WTC11 (cell line): Measurements from ENCODE around the gene CTNNA3. TPM values are rescaled to one million over a fixed set of nuclear protein-coding genes. Genes with fewer than 3 reads are reported as not detected.
A peak's percentile ranks its signal among the peaks of the same experiment; 100 is the strongest.

Experiments used
- ATAC-seq: fragments of 200-7000 bp; cut with Tn5 transposase; 2 replicates; pipeline ENCODE4 v1.10.0; 2021; ENCODE audit warnings: mild to moderate bottlenecking, moderate library complexity
- CTCF ChIA-PET: fragments of 300-600 bp; sonication (Branson Sonifier 250); formaldehyde crosslinking; loops from one replicate; lab custom pipeline; 2021; ENCODE audit warnings: antibody characterized with exemption; lab: Charles Lee
- POLR2A ChIA-PET: fragments of 350-600 bp; sonication (Branson Sonifier 250); formaldehyde crosslinking; loops from one replicate; lab custom pipeline; 2021; ENCODE audit warnings: antibody characterized with exemption; lab: Charles Lee
- DNase-seq: peaks from one replicate; pipeline ENCODE4 v3.0.0; 2021; ENCODE audit warnings: low spot score
- H3K27ac Mint-ChIP-seq: 2 replicates; pipeline ENCODE4 v1.8.0; 2021; ENCODE audit warnings: mixed read lengths
- H3K27me3 Mint-ChIP-seq: 2 replicates; pipeline ENCODE4 v1.8.0; 2021; ENCODE audit warnings: low read depth, mild to moderate bottlenecking, moderate library complexity, mixed read lengths
- H3K36me3 Mint-ChIP-seq: 2 replicates; pipeline ENCODE4 v1.8.0; 2021; ENCODE audit warnings: mixed read lengths
- H3K4me1 Mint-ChIP-seq: 2 replicates; pipeline ENCODE4 v1.8.0; 2022; ENCODE audit warnings: mixed read lengths
- H3K4me3 Mint-ChIP-seq: 2 replicates; pipeline ENCODE4 v1.8.0; 2021; ENCODE audit warnings: mild to moderate bottlenecking, moderate library complexity, mixed read lengths
- H3K9me3 Mint-ChIP-seq: 2 replicates; pipeline ENCODE4 v1.8.0; 2021; ENCODE audit warnings: mixed read lengths
- AR ChIP-seq: fragments of 250-450 bp; sonication (Bioruptor Pico); IDR thresholded peaks from 2 replicates; pipeline ENCODE4 v1.9.0; 2021; ENCODE audit warnings: mild to moderate bottlenecking
- ARID4B ChIP-seq: sonication (generic); formaldehyde crosslinking; IDR thresholded peaks from 2 replicates; pipeline ENCODE4 v1.8.0; 2023; ENCODE audit warnings: missing genetic modification reagents, mild to moderate bottlenecking, borderline replicate concordance
- CTCF ChIP-seq: fragments of 200-600 bp; IDR thresholded peaks from 2 replicates; pipeline ENCODE4 v1.8.0; 2022; ENCODE audit warnings: antibody characterized with exemption
- EMX1 ChIP-seq: fragments of 250-450 bp; sonication (Bioruptor Pico); IDR thresholded peaks from 2 replicates; pipeline ENCODE4 v1.8.0; 2021; ENCODE audit warnings: mild to moderate bottlenecking
- IRF1 ChIP-seq: sonication (generic); formaldehyde crosslinking; IDR thresholded peaks from 2 replicates; pipeline ENCODE4 v1.8.0; 2023; ENCODE audit warnings: missing genetic modification reagents
- MAX ChIP-seq: sonication (generic); formaldehyde crosslinking; IDR thresholded peaks from 2 replicates; pipeline ENCODE4 v1.8.0; 2022; ENCODE audit warnings: mild to moderate bottlenecking, missing genetic modification reagents
- MYBL2 ChIP-seq: sonication (generic); formaldehyde crosslinking; IDR thresholded peaks from 2 replicates; pipeline ENCODE4 v1.8.1; 2023; ENCODE audit warnings: mild to moderate bottlenecking, moderate library complexity, missing genetic modification reagents
- RORB ChIP-seq: fragments of 250-450 bp; sonication (Bioruptor Pico); IDR thresholded peaks from 2 replicates; pipeline ENCODE4 v1.9.0; 2021; ENCODE audit warnings: mild to moderate bottlenecking
- SMAD3 ChIP-seq: sonication (generic); formaldehyde crosslinking; IDR thresholded peaks from 2 replicates; pipeline ENCODE4 v1.8.0; 2022; ENCODE audit warnings: missing genetic modification reagents, mild to moderate bottlenecking, borderline replicate concordance
- SOX15 ChIP-seq: fragments of 250-450 bp; sonication (Bioruptor Pico); IDR thresholded peaks from 2 replicates; pipeline ENCODE4 v1.9.0; 2021; ENCODE audit warnings: mild to moderate bottlenecking
- TP53 ChIP-seq: sonication (generic); formaldehyde crosslinking; IDR thresholded peaks from 2 replicates; pipeline ENCODE4 v1.8.1; 2023; ENCODE audit warnings: mild to moderate bottlenecking, missing genetic modification reagents
- USF1 ChIP-seq: sonication (generic); formaldehyde crosslinking; IDR thresholded peaks from 2 replicates; pipeline ENCODE4 v1.8.0; 2022; ENCODE audit warnings: mild to moderate bottlenecking, missing genetic modification reagents
- ZNF138 ChIP-seq: sonication (generic); formaldehyde crosslinking; conservative IDR thresholded peaks from 2 replicates; pipeline ENCODE4 v1.8.1; 2022; ENCODE audit warnings: mild to moderate bottlenecking, moderate library complexity, missing genetic modification reagents
- ZNF232 ChIP-seq: sonication (generic); formaldehyde crosslinking; IDR thresholded peaks from 2 replicates; pipeline ENCODE4 v1.8.0; 2022; ENCODE audit warnings: mild to moderate bottlenecking, missing genetic modification reagents
- ZNF416 ChIP-seq: fragments of 250-450 bp; sonication (Bioruptor Pico); IDR thresholded peaks from 2 replicates; pipeline ENCODE4 v1.9.0; 2021; ENCODE audit warnings: mild to moderate bottlenecking, inconsistent platforms
- ZNF532 ChIP-seq: fragments of 250-450 bp; sonication (Bioruptor Pico); IDR thresholded peaks from 2 replicates; pipeline ENCODE4 v1.9.0; 2021; ENCODE audit warnings: mild to moderate bottlenecking, borderline replicate concordance
- total RNA-seq: library from RNA; stranded (reverse); gene quantifications from 3 replicates; pipeline ENCODE4 v1.2.3, GENCODE V29; 2021

CTNNA3 gene
- total RNA-seq, 1 experiment from 2014 or later = 6.1 TPM

- ATAC-seq = peak; percentile 87
- TF ChIP-seq CTCF (peak; percentile 50), IRF1 (no peak)
- TF ChIP-seq, all 79 proteins: peak for 1
- peaks cover 24% of the 10 kb centered on the region for H3K36me3 Mint-ChIP-seq
- H3K9me3 Mint-ChIP-seq = peaks cover 27% of the 10 kb centered on the region
- peaks cover 4% of the 10 kb centered on the region for H3K4me1 Mint-ChIP-seq
- no peak overlapping the region for H3K4me3 Mint-ChIP-seq
- no peak overlapping the region for H3K27ac Mint-ChIP-seq
- peaks cover 5% of the 10 kb centered on the region; the same call in 1 of the 2 replicates for H3K27me3 Mint-ChIP-seq
- ChIA-PET CTCF (interaction anchor here (0.6 to 4.5 kb wide), 22 partner anchors 9 to 279 kb away, joined by 3 to 48 read pairs (median 4); no protein-coding TSS in a partner anchor), POLR2A (interaction anchor here (0.6 to 1.5 kb wide), 2 partner anchors 82 to 594 kb away, joined by 3 read pairs; no protein-coding TSS in a partner anchor)
- DNase-seq = no peak
These were observed 1.7 kb upstream of the CTNNA3 start for GRCh38 chr10:67697724-67698131.

- DNase-seq (no peak), ATAC-seq (no peak)
- Mint-ChIP-seq H3K27me3 (no peaks in the 10 kb centered on the region; the same call in 1 of the 2 replicates), H3K4me1 (peaks cover 4% of the 10 kb centered on the region), H3K4me3 (no peak overlapping the region), H3K27ac (no peak overlapping the region), H3K9me3 (peaks cover 23% of the 10 kb centered on the region), H3K36me3 (peaks cover 24% of the 10 kb centered on the region)
- ChIA-PET CTCF (interaction anchor here (1.0 to 4.5 kb wide), 11 partner anchors 27 to 153 kb away, joined by 3 to 48 read pairs (median 4); no protein-coding TSS in a partner anchor), POLR2A (interaction anchor here (1.5 kb wide), 1 partner anchor 83 kb away, joined by 3 read pairs; no protein-coding TSS in a partner anchor)
- TF ChIP-seq RORB (CRISPR knock-in tag) (no peak), EMX1 (no peak), USF1 (CRISPR knock-in tag) (no peak), AR (no peak), SOX15 (CRISPR knock-in tag) (no peak), CTCF (no peak), MAX (CRISPR knock-in tag) (no peak), ZNF532 (CRISPR knock-in tag) (no peak), ZNF232 (no peak), ZNF138 (CRISPR knock-in tag) (no peak), ZNF416 (CRISPR knock-in tag) (no peak), ARID4B (CRISPR knock-in tag) (no peak), MYBL2 (no peak), SMAD3 (CRISPR knock-in tag) (no peak), TP53 (CRISPR knock-in tag) (no peak)
These were observed 684 bp upstream of the CTNNA3 start for GRCh38 chr10:67696679-67697078.
